ENCODE data around the gene ELL2. TPM values are rescaled to one million over a fixed set of nuclear protein-coding genes. Genes with fewer than 3 reads are reported as not detected.

ELL2 gene
- total RNA-seq, 1 donor from 2014 or later: 52.1 TPM

DNA sequence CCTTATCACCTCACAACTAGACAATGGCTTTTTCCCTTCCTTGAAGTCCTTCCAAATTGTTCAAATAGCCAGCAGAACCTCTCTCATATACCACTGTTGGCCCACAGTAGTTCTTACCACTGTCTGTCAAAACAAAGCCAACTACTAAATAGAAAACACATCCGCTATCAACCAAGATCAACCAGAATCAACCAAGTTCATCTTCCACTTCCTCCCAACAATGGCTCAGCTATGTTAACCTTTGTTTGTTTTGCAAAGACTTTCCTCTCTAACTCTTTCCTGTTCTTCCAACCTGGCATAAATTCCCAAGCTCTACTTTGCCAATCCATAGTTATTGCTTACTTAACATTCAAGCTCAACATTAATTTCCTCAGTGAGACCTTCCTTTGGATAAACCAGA lies 15.2 kb downstream of the ELL2 start:
- no peaks in the 10 kb centered on the region for H3K4me1 ChIP-seq
- intact Hi-C loops (cut with DNase I): no loop called here
- H3K36me3 ChIP-seq: no peaks in the 10 kb centered on the region
- H3K27ac ChIP-seq: no peak overlapping the region
- ATAC-seq (no peak), DNase-seq (no peak)
- no peak for TF ChIP-seq CTCF (IDR thresholded peaks at IDR 0.05)
- H3K27me3 ChIP-seq: no peaks in the 10 kb centered on the region
- no peak overlapping the region for H3K4me3 ChIP-seq
- H3K9me3 ChIP-seq: no peaks in the 10 kb centered on the region

GRCh38 chr5:95942968-95943367 lies 18.7 kb downstream of the ELL2 start:
- H3K27me3 ChIP-seq: no peaks in the 10 kb centered on the region
- DNase-seq: no peak
- no peak overlapping the region for H3K4me3 ChIP-seq
- ATAC-seq: no peak
- H3K9me3 ChIP-seq: no peaks in the 10 kb centered on the region
- no peak for TF ChIP-seq CTCF (IDR thresholded peaks at IDR 0.05)
- H3K4me1 ChIP-seq: no peaks in the 10 kb centered on the region
- no peaks in the 10 kb centered on the region for H3K36me3 ChIP-seq
- intact Hi-C loops (cut with DNase I): no loop called here
- H3K27ac ChIP-seq: no peak overlapping the region

DNA sequence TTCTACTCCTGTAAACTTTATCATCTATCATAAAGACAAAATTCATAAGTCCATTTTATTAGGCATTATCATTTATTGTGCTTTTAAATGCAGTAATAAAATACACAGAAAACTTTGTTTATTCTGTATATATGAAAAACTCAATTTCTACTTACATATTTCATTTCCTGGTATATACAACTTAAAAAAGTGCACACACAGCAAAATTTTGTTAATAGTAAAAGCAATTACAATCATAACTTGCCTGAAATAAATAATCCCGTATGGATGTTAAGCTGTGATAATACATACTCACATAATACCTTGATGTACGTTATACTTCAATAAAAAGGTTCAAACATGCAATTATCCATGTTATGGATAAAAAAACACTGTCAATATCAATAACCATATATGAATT lies 19.2 kb downstream of the ELL2 start:
- H3K27me3 ChIP-seq: no peaks in the 10 kb centered on the region
- intact Hi-C loops (cut with DNase I): no loop called here
- DNase-seq (no peak), ATAC-seq (no peak)
- no peaks in the 10 kb centered on the region for H3K4me1 ChIP-seq
- TF ChIP-seq CTCF (IDR thresholded peaks at IDR 0.05): no peak
- H3K27ac ChIP-seq: no peak overlapping the region
- H3K4me3 ChIP-seq: no peak overlapping the region
- H3K9me3 ChIP-seq: no peaks in the 10 kb centered on the region
- H3K36me3 ChIP-seq: no peaks in the 10 kb centered on the region

GRCh38 chr5:95941756-95942155 lies 19.9 kb downstream of the ELL2 start:
- ATAC-seq (no peak), DNase-seq (no peak)
- Histone ChIP-seq H3K27me3 (no peaks in the 10 kb centered on the region), H3K4me1 (no peaks in the 10 kb centered on the region), H3K4me3 (no peak overlapping the region), H3K27ac (no peak overlapping the region), H3K36me3 (no peaks in the 10 kb centered on the region), H3K9me3 (no peaks in the 10 kb centered on the region)
- no peak for TF ChIP-seq CTCF (IDR thresholded peaks at IDR 0.05)
- intact Hi-C loops (cut with DNase I): no loop called here

DNA sequence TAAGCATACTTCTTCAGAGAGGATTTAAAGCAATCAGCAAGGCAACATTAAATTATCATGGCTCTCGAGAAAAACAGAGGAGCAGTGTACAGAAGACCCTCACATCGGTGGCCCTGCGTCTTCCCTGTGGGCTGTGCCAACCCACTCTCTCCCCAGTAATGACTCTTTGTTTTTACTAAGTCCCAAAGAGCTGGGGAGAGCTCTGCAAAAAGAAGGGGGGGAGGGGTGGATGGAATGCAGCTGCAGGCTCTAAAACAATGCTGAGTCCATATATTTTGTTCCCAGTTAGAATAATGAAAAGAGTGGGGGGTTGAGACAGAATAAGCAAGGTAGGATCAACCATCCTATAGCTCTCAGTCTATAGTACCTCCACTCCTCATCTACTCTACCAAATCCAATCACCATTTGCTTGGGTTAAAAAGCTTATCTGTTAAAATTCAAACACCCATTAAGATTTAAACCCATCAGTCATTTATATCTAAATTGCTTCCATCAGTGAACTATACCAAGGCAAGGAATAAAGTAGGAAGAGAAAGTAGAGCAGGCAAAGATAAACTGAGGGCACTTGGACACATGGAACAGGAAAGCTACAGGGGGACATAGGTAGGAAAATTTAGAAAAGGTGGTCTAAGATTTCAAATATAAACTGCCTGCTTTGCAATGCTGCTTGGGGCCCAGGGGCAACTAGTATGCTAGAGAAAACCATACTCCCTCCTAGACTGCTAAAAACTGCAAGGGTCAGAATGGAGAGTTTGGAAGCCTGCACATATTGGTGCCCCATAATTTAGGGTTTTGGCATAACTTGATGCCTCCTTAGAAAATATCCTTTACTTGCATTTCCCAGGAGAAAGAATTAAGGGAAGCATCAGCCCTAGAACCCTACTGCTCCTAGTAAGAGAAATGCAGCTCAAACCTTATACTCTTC lies 20.6 kb downstream of the ELL2 start:
- ATAC-seq: no peak
- H3K4me3 ChIP-seq: no peak overlapping the region
- intact Hi-C loops (cut with DNase I): no loop called here
- H3K9me3 ChIP-seq: no peaks in the 10 kb centered on the region
- H3K4me1 ChIP-seq: no peaks in the 10 kb centered on the region
- no peak for TF ChIP-seq CTCF (IDR thresholded peaks at IDR 0.05)
- no peak for DNase-seq
- no peak overlapping the region for H3K27ac ChIP-seq
- peaks cover 2% of the 10 kb centered on the region for H3K36me3 ChIP-seq
- no peaks in the 10 kb centered on the region for H3K27me3 ChIP-seq
